Mesendoderm (in vitro differentiated cells): ENCODE measurements around the gene SLX1A.
"Not testable (repeated sequence)": the region's sequence is repeated elsewhere in the genome, so short reads cannot be mapped to it uniquely, and the experiment has no call there.

Experiments
- DNase-seq: peaks from one replicate; pipeline ENCODE4 v3.0.0; 2013
- H2AK5ac ChIP-seq: 2 replicates; pipeline ENCODE4 v1.6.1; 2013; ENCODE audit warnings: low read length, inconsistent platforms
- H2BK120ac ChIP-seq: 2 replicates; pipeline ENCODE4 v1.6.1; 2013; ENCODE audit warnings: low read depth, mild to moderate bottlenecking, low read length, moderate library complexity, mixed read lengths
- H2BK15ac ChIP-seq: replicated peaks from 2 replicates; pipeline ENCODE4 v1.6.1; 2013; ENCODE audit warnings: low read depth, mild to moderate bottlenecking, moderate library complexity
- H2BK5ac ChIP-seq: 2 replicates; pipeline ENCODE4 v1.6.1; 2013; ENCODE audit warnings: low read length, inconsistent platforms
- H3K18ac ChIP-seq: 2 replicates; pipeline ENCODE4 v1.6.1; 2013; ENCODE audit warnings: mild to moderate bottlenecking, low read length, mixed read lengths
- H3K23ac ChIP-seq: one replicate; pipeline ENCODE4 v1.6.1; 2013; ENCODE audit warnings: low read length
- H3K27ac ChIP-seq: 2 replicates; pipeline ENCODE4 v1.5.1; 2013; ENCODE audit warnings: low read depth, mild to moderate bottlenecking, inconsistent platforms, low read length, moderate library complexity
- H3K27me3 ChIP-seq: 2 replicates; pipeline ENCODE4 v1.6.1; 2013; ENCODE audit warnings: low read length, control low read depth, mild to moderate bottlenecking, inconsistent platforms; ENCODE audit not compliant: insufficient read depth, poor library complexity
- H3K36me3 ChIP-seq: 2 replicates; pipeline ENCODE4 v1.6.1; 2013; ENCODE audit warnings: low read length, inconsistent platforms; ENCODE audit not compliant: control insufficient read depth, insufficient read depth
- H3K4ac ChIP-seq: one replicate; pipeline ENCODE4 v1.6.1; 2013; ENCODE audit warnings: low read depth, mild to moderate bottlenecking, low read length, moderate library complexity
- H3K4me1 ChIP-seq: 2 replicates; pipeline ENCODE4 v1.6.1; 2013; ENCODE audit warnings: low read depth, low read length, inconsistent platforms; ENCODE audit not compliant: control insufficient read depth
- H3K4me2 ChIP-seq: 2 replicates; pipeline ENCODE4 v1.6.1; 2013; ENCODE audit warnings: low read length
- H3K4me3 ChIP-seq: 2 replicates; pipeline ENCODE4 v1.5.1; 2013; ENCODE audit warnings: mild to moderate bottlenecking, low read length
- H3K56ac ChIP-seq: one replicate; pipeline ENCODE4 v1.6.1; 2013; ENCODE audit warnings: low read length
- H3K79me1 ChIP-seq: 2 replicates; pipeline ENCODE4 v1.6.1; 2013; ENCODE audit warnings: low read length, inconsistent platforms
- H3K79me2 ChIP-seq: 2 replicates; pipeline ENCODE4 v1.6.1; 2013; ENCODE audit warnings: mild to moderate bottlenecking, low read length; ENCODE audit not compliant: control insufficient read depth, insufficient read depth
- H3K9ac ChIP-seq: 2 replicates; pipeline ENCODE4 v1.6.1; 2013; ENCODE audit warnings: low read length, inconsistent platforms
- H4K5ac ChIP-seq: one replicate; pipeline ENCODE4 v1.6.1; 2013; ENCODE audit warnings: low read length
- H4K8ac ChIP-seq: one replicate; pipeline ENCODE4 v1.6.1; 2013; ENCODE audit warnings: low read depth, mild to moderate bottlenecking, control low read depth, low read length, moderate library complexity
- WGBS: extraction: QIAGEN DNeasy Blood & Tissue Kit; methylation state at CpG from one replicate; pipeline ENCODE4 v1.1.7; 2013; ENCODE audit warnings: low lambda C conversion rate, missing lambda C conversion rate; ENCODE audit not compliant: insufficient coverage; ENCODE audit errors: extremely low coverage; 5-methylcytosine and 5-hydroxymethylcytosine counted together

Gene SLX1A

DNA sequence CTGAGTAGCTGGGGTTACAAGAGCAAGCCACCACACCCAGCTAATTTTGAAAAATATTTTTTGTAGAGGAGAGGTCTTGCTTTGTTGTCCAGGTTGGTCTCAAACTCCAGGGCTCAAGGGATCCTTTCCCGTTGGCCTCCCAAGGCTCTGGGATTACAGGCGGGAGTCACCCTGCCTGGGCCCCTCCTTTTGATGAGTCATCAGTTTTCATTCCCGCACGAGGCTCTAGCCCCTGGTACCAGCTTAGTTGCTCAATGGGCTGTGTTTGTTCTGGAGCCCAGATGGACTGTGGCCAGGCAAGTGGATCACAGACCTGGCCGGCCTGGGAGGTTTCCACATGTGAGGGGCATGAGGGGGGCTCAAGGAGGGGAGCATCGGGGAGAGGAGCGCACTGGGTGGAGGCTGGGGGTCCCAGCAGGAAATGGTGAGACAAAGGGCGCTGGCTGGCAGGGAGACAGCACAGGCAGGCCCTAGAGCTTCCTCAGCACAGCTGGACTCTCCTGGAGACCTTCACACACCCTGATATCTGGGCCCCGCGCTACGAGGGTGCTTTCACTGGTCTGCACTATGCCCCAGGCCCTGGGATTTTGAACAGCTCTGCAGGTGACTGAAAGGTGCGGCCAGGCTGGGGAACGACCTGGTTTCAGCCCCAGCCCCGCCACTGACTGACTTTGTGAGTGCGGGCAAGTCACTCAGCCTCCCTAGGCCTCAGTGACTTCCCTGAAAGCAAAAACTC, 6.1 kb downstream of the SLX1A start:
- not testable (repeated sequence) for H3K4me3 ChIP-seq, H3K4ac ChIP-seq, H3K4me2 ChIP-seq, H4K5ac ChIP-seq, H2BK120ac ChIP-seq, H3K79me2 ChIP-seq, H3K4me1 ChIP-seq, H3K36me3 ChIP-seq, H2BK15ac ChIP-seq, H2BK5ac ChIP-seq, H3K27me3 ChIP-seq, H2AK5ac ChIP-seq, H3K79me1 ChIP-seq, H4K8ac ChIP-seq, DNase-seq, H3K23ac ChIP-seq, H3K27ac ChIP-seq, H3K18ac ChIP-seq, H3K9ac ChIP-seq, H3K56ac ChIP-seq
- WGBS = no CpG with 5 or more reads among the region's 15 CpGs

DNA sequence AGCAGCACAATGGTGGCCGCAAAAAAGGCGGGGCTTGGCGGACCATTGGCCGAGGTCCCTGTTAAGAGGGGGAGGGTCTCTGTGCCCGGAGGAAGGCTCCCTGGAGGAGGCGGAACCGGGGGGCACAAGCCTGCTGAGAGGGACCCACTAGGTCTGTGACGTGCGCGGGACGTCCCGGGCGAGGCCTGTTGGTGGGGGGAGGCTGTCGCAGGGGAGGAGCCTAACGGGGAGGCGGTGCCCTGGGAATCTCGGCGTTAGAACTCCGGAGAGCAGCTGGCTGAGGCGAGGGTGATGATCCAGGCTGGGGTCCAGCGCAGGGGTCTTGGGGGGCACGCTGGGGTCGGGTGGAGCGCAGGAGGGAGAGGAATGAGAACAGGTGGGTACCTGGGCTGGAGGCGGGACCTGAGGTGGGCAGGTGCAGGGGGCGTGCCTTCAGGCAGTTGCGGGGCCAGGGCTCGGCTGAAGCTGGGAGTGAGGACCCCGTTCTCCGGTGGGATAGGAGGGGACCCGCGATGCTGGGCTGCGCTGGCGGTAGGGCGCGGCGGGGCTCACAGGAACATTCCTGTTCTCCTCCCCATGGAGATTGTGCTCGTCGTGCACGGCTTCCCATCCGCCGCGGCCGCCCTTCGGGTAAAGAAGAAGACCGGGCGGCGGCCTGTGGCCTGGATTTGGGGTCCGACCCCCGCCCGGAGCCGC, 12.0 kb downstream of the SLX1A start:
- not testable (repeated sequence) for H3K4ac ChIP-seq, H4K8ac ChIP-seq, H2AK5ac ChIP-seq, H3K79me2 ChIP-seq, H2BK5ac ChIP-seq, H3K18ac ChIP-seq, H3K4me2 ChIP-seq, DNase-seq, H3K27me3 ChIP-seq, H3K56ac ChIP-seq, H4K5ac ChIP-seq, H3K23ac ChIP-seq, H3K9ac ChIP-seq, H3K4me3 ChIP-seq, H3K4me1 ChIP-seq, H3K27ac ChIP-seq, H2BK15ac ChIP-seq, H3K36me3 ChIP-seq, H3K79me1 ChIP-seq, H2BK120ac ChIP-seq
- no CpG with 5 or more reads among the region's 52 CpGs for WGBS

- not testable (repeated sequence) for H3K56ac ChIP-seq, H3K36me3 ChIP-seq, H2BK15ac ChIP-seq, H4K8ac ChIP-seq, H3K4me1 ChIP-seq, H3K27ac ChIP-seq, H3K23ac ChIP-seq, H3K79me2 ChIP-seq, H3K9ac ChIP-seq, H3K4me3 ChIP-seq, H3K27me3 ChIP-seq, H2AK5ac ChIP-seq, H4K5ac ChIP-seq, H2BK120ac ChIP-seq, H3K4ac ChIP-seq, DNase-seq, H3K18ac ChIP-seq, H3K4me2 ChIP-seq, H3K79me1 ChIP-seq, H2BK5ac ChIP-seq
- no CpG with 5 or more reads among the region's 33 CpGs for WGBS
Measured at GRCh38 chr16:30206252-30206651, 12.6 kb downstream of the SLX1A start.

DNA sequence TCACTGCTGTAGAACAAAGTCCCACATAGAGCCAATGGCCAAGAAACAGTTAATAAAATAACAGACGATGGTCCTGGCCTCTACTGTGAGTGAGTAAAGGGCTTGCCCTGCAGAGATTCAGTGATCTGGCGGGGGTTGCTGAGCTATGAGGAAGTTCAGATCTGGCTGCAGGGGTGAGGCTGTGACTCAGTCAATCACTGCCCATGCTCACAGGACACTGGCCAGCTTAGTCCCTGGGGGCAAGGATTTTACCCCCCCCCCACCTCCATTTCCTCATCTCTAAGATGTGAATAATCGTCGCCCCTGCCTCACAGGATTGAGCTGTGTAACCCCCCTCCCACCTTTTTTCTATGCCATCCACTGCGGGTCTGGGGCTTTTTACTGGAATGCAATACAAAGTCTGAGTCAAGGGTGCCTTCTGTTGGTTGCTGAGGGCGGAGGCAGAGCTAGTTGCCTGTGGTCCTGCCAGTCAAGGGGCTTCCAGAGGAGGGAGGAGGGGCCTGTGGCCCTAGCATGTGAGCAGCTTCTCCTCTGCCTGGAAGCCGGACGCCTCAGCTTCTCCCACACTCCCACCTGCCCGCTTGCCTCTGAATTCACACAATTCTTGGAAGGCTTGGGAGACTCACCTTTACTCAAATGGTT, 13.5 kb downstream of the SLX1A start:
- H3K4ac ChIP-seq, H3K36me3 ChIP-seq, H3K56ac ChIP-seq, H3K79me1 ChIP-seq, H2BK15ac ChIP-seq, H2AK5ac ChIP-seq, H3K4me2 ChIP-seq, H3K9ac ChIP-seq, H3K27ac ChIP-seq, H4K5ac ChIP-seq, H3K79me2 ChIP-seq, H4K8ac ChIP-seq, H3K27me3 ChIP-seq, DNase-seq, H2BK120ac ChIP-seq, H3K23ac ChIP-seq, H2BK5ac ChIP-seq, H3K4me3 ChIP-seq, H3K18ac ChIP-seq, H3K4me1 ChIP-seq: not testable (repeated sequence)
- WGBS = no CpG with 5 or more reads among the region's 9 CpGs

DNA sequence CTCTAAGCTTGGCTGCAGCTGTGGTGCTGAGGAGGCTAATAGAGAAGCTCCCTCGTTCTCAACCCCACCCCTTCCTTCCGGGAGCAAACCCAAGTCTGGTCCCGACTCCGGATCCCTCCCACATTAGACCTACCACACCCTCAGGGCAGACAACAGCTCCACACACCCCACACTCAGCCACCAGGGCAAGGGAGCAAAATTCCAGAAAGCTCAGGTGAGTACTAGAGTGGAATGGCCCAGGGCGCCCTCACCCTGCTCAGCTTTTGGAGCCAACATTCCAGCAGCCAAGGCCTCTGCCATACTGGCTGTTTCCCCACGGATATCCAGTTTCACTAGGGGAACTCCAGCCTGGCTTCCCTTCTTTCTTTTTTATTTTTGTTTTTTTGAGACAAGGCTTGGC, 15.4 kb downstream of the SLX1A start:
- H4K5ac ChIP-seq, H3K23ac ChIP-seq, H3K9ac ChIP-seq, H3K27ac ChIP-seq, H2BK5ac ChIP-seq, H3K79me1 ChIP-seq, H3K4ac ChIP-seq, H3K36me3 ChIP-seq, H3K4me1 ChIP-seq, H4K8ac ChIP-seq, H2BK120ac ChIP-seq, H3K56ac ChIP-seq, H3K4me2 ChIP-seq, H3K79me2 ChIP-seq, H2BK15ac ChIP-seq, H3K27me3 ChIP-seq, H2AK5ac ChIP-seq, H3K4me3 ChIP-seq, H3K18ac ChIP-seq, DNase-seq: not testable (repeated sequence)
- no CpG with 5 or more reads among the region's 6 CpGs for WGBS
